Measurements from ENCODE around the gene POU2AF1.

DNA sequence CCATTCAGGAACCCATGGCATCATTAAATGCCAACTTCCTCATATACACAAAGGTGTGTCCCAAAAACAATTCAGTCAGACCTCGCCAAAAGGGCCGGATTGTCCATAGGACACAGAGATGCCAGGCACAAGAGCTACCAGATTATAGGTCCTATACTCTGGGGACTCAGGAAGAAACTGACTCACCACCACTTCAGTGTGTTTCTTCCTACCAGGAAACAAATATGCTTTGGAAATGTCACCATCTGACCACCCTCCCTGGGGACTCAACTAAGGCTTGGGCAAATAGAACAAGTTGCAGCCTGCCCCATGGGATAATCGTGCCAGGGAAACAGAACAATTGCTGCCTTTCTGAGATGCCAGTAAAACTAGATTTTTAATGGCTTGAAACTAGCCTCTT, 69.0 kb downstream of the POU2AF1 start:
- TF ChIP-seq CTCF (IDR thresholded peaks at IDR 0.05; ENCODE audit: control extremely low read depth in 1 of 3, insufficient read depth in 1 of 3, low read depth in 1 of 3, low read length in 3 of 3) (no peak), ZNF274 (IDR thresholded peaks at IDR 0.05; ENCODE audit: borderline replicate concordance, extremely low read depth, low read length) (no peak), MAFK (IDR thresholded peaks at IDR 0.05; ENCODE audit: low read depth, low read length) (no peak), POLR2A (IDR thresholded peaks at IDR 0.05; ENCODE audit: control extremely low read depth in 1 of 2, low read depth in 2 of 2, low read length in 2 of 2) (no peak), POLR2AphosphoS5 (IDR thresholded peaks at IDR 0.05; ENCODE audit: low read depth, low read length) (no peak), KDM5A (IDR thresholded peaks at IDR 0.05; ENCODE audit: low read length) (no peak), EZH2 (IDR thresholded peaks at IDR 0.05; ENCODE audit: low read depth, low read length, severe bottlenecking) (no peak), TCF12 (IDR thresholded peaks at IDR 0.05; ENCODE audit: low read depth, low read length) (no peak), CHD2 (IDR thresholded peaks at IDR 0.05; ENCODE audit: low read length) (no peak)

Data from H1 (cell line).